Measurements from ENCODE around the gene LARP1. TPM values are rescaled to one million over a fixed set of nuclear protein-coding genes. Genes with fewer than 3 reads are reported as not detected.
"Not testable (repeated sequence)": the region's sequence is repeated elsewhere in the genome, so short reads cannot be mapped to it uniquely, and the experiment has no call there.

LARP1 gene
- total RNA-seq, 1 donor, result 45.3 TPM

DNA sequence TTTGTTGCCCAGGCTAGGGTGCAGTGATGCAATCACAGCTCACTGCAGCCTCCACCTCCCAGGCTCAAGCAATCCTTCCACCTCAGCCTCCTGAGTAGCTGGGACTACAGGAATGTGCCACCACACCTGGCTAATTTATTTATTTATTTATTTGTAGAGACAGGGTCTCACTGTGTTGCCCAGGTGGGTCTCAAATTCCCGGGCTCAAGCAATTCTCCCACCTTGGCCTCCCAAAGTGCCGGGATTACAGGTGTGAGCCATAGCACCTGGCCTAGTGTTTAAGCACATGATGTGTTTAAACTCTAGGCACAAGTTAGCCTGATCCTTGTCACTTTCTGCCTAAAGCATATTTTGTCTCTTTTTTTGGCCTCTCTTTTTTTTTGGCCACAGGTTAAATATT, 4.5 kb upstream of the LARP1 start:
- H3K27me3 ChIP-seq (ENCODE audit: insufficient read depth, low read length); H3K4me3 ChIP-seq (ENCODE audit: low read length); H3K9me3 ChIP-seq (ENCODE audit: low read depth, low read length): not testable (repeated sequence)
- peaks cover 13% of the 10 kb centered on the region for H3K4me1 ChIP-seq (ENCODE audit: insufficient read depth, low read length)

- no peaks in the 10 kb centered on the region for H3K27me3 ChIP-seq (ENCODE audit: insufficient read depth, low read length)
- peaks cover 13% of the 10 kb centered on the region for H3K4me1 ChIP-seq (ENCODE audit: insufficient read depth, low read length)
- H3K4me3 ChIP-seq (ENCODE audit: low read length), result no peak overlapping the region
- no peaks in the 10 kb centered on the region for H3K9me3 ChIP-seq (ENCODE audit: low read depth, low read length)
These were observed 3.3 kb upstream of the LARP1 start for GRCh38 chr5:154751854-154752253.

GRCh38 chr5:154753792-154754191, 1.4 kb upstream of the LARP1 start:
- Histone ChIP-seq H3K4me1 (ENCODE audit: insufficient read depth, low read length) (peaks cover 23% of the 10 kb centered on the region), H3K4me3 (ENCODE audit: low read length) (no peak overlapping the region), H3K27me3 (ENCODE audit: insufficient read depth, low read length) (no peaks in the 10 kb centered on the region), H3K9me3 (ENCODE audit: low read depth, low read length) (no peaks in the 10 kb centered on the region)

DNA sequence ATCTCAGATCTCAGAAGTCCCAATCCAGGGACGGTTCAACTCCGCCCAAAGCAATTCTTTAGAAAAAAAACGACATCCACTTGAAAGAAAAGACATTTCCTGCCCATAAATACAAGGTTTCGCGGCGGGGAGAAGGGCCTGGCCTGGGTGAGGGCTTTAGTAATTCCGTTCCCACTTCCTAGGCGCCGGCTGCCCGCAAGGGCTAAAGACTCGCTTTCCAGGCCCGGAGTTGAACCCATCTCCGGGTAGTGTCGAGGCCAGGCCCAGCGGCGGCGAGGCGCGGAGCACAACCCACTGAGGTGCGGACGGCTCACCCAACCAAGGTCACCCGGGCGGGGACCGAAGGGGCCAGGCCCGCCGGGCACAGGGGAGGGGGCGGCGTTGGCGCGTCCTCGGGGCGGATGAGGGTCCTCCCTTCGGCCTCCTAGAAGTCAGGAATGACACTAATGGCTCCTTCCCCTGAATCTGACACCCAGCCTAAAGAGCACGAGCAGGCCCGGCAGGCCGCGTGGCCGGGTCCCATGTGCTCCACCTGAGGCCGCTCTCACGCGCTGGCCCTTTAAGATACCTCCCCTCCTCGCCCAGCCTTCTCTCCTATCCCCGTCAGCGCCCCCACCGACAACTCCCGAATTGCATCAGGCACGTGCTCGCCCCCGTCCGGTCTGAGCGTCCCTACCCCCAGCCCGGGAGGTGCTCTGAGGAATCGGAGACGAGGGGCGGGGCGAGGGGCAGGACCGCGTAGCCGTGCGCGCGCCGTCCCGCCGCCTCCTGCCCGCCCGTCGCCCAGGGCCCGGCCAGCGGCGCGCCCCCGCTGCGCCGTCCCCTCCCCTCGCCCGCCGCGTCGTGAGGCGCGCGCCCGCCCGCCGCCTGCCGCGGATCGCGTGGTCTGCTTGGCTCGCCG, 467 bp upstream of the LARP1 start:
- Histone ChIP-seq H3K4me3 (ENCODE audit: low read length) (peak overlapping the region; percentile 85), H3K9me3 (ENCODE audit: low read depth, low read length) (no peaks in the 10 kb centered on the region), H3K4me1 (ENCODE audit: insufficient read depth, low read length) (peaks cover 27% of the 10 kb centered on the region), H3K27me3 (ENCODE audit: insufficient read depth, low read length) (no peaks in the 10 kb centered on the region)

DNA sequence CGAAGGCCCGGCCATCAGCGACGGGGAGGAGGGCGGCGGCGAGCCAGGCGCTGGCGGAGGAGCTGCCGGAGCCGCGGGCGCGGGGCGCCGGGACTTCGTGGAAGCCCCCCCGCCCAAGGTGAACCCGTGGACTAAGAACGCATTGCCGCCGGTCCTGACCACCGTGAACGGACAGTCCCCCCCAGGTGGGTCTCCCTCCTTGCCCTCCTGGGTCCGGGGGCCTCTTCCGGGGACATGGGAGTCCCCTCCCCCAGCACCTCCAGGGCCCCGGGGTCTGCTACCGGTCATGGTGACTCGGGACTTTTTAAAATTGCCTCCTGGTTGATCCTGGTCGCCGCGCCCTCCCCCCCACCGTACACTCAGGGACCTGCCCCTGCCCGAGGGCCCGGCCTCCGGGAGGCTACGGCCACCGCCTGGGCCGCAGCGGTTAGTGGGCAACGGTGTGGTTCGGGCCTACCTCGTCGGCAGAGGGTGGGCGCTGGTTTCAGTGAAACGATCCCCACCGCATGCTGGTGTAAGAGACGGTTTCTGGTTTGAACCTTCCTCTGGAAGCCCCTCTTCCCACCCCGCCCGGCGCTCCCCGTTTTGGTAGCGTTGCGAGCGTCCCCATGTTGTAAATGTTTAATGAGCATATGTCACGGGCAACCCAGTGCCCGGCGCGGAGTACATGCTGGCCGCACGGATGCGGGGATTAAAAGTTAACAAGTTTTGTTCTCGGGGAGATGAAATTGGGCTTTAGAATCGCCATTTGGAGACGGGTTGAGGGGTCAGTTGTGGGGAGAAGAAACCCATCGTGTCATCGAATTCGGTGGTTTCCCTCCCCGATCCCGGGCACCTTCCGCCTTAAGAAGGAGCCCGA, 1.1 kb downstream of the LARP1 start:
- no peaks in the 10 kb centered on the region for H3K9me3 ChIP-seq (ENCODE audit: low read depth, low read length)
- peak overlapping the region; percentile 85 for H3K4me3 ChIP-seq (ENCODE audit: low read length)
- H3K4me1 ChIP-seq (ENCODE audit: insufficient read depth, low read length), result peaks cover 42% of the 10 kb centered on the region
- H3K27me3 ChIP-seq (ENCODE audit: insufficient read depth, low read length), result no peaks in the 10 kb centered on the region

DNA sequence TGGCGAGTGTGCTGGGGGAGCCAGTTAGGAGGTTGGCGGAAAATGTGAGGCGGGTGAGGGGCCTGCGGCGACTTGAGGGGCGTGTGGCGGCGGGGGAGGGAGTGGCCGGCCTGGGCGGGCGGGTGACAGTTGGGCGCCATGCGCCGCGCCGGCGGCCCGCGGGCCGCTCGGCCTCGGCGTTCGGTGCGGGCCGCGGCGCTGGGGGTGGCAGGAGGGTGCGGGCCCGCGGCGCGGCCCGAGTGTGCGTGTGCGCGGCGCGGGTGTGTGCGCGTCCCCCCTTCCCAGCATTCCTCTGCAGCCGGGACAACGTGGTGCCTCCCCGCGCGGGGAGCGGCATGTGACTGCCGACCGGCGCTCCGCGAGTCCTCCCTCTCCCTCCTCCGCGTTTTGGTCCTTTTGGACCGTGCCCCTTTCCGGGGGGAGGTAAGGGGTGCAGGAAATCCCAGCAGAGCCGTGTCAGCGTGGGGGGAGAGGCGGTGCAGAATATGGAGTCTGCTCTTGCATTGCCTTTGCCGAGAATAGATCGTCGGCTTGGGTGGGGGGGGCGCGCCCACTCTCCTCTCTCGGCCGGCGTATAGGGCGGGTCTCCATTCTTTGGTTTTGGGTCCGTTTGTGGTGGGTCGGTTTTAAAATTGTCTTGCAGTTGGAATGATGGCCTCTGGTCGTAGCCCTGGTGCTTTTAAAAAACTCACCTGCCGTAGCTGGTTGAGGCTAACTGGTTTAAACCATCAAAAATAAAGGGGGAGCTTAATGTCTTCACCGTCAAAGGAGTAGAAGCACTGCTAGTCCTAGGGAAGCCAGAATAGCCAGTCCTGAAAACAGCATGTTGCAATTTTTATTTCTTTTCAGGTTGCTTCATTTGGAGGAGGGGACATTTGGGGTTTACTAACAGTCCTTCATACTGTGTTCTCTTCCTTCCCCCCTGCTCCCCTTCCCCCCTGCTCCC, 2.0 kb downstream of the LARP1 start:
- H3K9me3 ChIP-seq (ENCODE audit: low read depth, low read length), result no peaks in the 10 kb centered on the region
- H3K4me1 ChIP-seq (ENCODE audit: insufficient read depth, low read length), result peaks cover 51% of the 10 kb centered on the region
- no peaks in the 10 kb centered on the region for H3K27me3 ChIP-seq (ENCODE audit: insufficient read depth, low read length)
- H3K4me3 ChIP-seq (ENCODE audit: low read length), result peak overlapping the region; percentile 85

DNA sequence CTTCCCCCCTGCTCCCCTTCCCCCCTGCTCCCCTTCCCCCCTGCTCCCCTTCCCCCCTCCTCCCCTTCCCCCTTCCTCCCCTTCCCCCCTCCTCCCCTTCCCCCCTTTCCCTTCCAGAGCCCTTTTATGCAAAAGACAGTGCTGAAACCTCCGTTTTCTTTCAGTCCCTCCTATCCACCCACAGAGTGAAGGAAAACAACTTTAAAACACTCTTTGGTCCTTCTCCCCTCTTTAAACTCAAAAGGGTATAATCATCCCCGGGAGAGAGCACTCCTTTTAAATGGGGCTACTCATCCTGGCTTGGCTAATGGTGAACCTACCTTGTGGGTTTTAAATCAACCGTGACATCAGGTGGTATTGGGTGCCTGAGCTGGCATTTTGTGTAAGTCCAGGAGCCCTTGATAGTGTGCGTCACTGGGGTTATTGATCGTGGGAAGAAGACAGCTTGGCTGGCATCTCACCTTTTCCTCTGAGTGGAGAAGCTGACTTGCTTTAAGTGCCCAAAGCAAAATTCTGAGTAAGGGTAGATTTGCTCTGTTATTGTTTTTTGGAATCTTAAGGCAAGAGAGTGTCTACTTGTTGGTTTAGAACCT, 2.7 kb downstream of the LARP1 start:
- Histone ChIP-seq H3K27me3 (ENCODE audit: insufficient read depth, low read length) (no peaks in the 10 kb centered on the region), H3K9me3 (ENCODE audit: low read depth, low read length) (no peaks in the 10 kb centered on the region), H3K4me3 (ENCODE audit: low read length) (no peak overlapping the region), H3K4me1 (ENCODE audit: insufficient read depth, low read length) (peaks cover 55% of the 10 kb centered on the region)

DNA sequence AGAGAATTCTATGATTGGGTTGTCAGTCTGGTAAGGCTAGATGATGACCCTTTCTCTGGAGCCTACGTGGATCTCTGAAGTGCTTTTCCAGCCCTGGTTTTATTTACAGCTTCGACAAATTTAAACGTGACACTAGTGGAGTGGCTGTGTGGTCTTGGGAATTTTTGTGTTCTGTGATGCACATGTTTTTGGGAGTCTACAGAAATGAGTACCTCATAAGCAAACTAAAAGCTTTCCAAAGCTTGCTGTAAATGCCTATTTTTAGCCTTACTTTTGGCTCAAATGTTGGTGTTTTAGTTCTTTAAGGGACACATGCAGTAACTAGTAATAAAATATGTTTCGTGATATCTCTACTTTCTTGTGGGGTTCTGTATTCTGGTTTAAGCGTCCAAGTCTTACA, 3.3 kb downstream of the LARP1 start:
- H3K9me3 ChIP-seq (ENCODE audit: low read depth, low read length), result no peaks in the 10 kb centered on the region
- H3K27me3 ChIP-seq (ENCODE audit: insufficient read depth, low read length), result no peaks in the 10 kb centered on the region
- no peak overlapping the region for H3K4me3 ChIP-seq (ENCODE audit: low read length)
- H3K4me1 ChIP-seq (ENCODE audit: insufficient read depth, low read length), result peaks cover 56% of the 10 kb centered on the region

- H3K4me1 ChIP-seq (ENCODE audit: insufficient read depth, low read length), result peaks cover 55% of the 10 kb centered on the region
- H3K9me3 ChIP-seq (ENCODE audit: low read depth, low read length), result no peaks in the 10 kb centered on the region
- no peaks in the 10 kb centered on the region for H3K27me3 ChIP-seq (ENCODE audit: insufficient read depth, low read length)
- no peak overlapping the region for H3K4me3 ChIP-seq (ENCODE audit: low read length)
These were observed 3.8 kb downstream of the LARP1 start for GRCh38 chr5:154758977-154759376.

GRCh38 chr5:154759868-154760267, 4.7 kb downstream of the LARP1 start:
- not testable (repeated sequence) for H3K27me3 ChIP-seq (ENCODE audit: insufficient read depth, low read length); H3K4me3 ChIP-seq (ENCODE audit: low read length); H3K9me3 ChIP-seq (ENCODE audit: low read depth, low read length)
- peaks cover 51% of the 10 kb centered on the region for H3K4me1 ChIP-seq (ENCODE audit: insufficient read depth, low read length)

GRCh38 chr5:154761046-154761736, 6.0 kb downstream of the LARP1 start:
- H3K4me3 ChIP-seq (ENCODE audit: low read length), result no peak overlapping the region
- H3K27me3 ChIP-seq (ENCODE audit: insufficient read depth, low read length), result no peaks in the 10 kb centered on the region
- no peaks in the 10 kb centered on the region for H3K9me3 ChIP-seq (ENCODE audit: low read depth, low read length)
- H3K4me1 ChIP-seq (ENCODE audit: insufficient read depth, low read length), result peaks cover 64% of the 10 kb centered on the region

- H3K9me3 ChIP-seq (ENCODE audit: low read depth, low read length), result no peaks in the 10 kb centered on the region
- no peaks in the 10 kb centered on the region for H3K27me3 ChIP-seq (ENCODE audit: insufficient read depth, low read length)
- no peak overlapping the region for H3K4me3 ChIP-seq (ENCODE audit: low read length)
- H3K4me1 ChIP-seq (ENCODE audit: insufficient read depth, low read length), result peaks cover 75% of the 10 kb centered on the region
These were observed 7.1 kb downstream of the LARP1 start for GRCh38 chr5:154762261-154762660.

DNA sequence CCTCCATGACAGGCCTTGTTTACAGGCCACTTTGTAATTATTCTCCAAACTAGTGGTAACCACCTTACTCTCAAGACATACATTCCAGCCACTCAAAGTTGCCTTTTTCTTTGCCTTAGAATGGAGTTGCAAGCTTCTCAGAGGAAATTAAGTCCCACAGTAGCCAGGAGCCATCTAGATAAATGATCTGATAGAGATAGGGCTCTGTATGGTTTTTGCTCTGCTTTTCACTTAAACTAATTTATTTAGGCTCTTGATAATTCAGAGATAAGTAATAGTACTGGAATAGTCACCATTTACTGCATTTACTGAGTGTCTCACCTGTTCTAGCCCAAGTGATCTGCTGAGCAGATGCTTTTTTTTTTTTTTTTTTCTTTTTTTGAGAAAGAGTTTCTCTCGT, 7.5 kb downstream of the LARP1 start:
- Histone ChIP-seq H3K4me1 (ENCODE audit: insufficient read depth, low read length) (peaks cover 79% of the 10 kb centered on the region), H3K27me3 (ENCODE audit: insufficient read depth, low read length) (no peaks in the 10 kb centered on the region), H3K9me3 (ENCODE audit: low read depth, low read length) (no peaks in the 10 kb centered on the region), H3K4me3 (ENCODE audit: low read length) (no peak overlapping the region)

DNA sequence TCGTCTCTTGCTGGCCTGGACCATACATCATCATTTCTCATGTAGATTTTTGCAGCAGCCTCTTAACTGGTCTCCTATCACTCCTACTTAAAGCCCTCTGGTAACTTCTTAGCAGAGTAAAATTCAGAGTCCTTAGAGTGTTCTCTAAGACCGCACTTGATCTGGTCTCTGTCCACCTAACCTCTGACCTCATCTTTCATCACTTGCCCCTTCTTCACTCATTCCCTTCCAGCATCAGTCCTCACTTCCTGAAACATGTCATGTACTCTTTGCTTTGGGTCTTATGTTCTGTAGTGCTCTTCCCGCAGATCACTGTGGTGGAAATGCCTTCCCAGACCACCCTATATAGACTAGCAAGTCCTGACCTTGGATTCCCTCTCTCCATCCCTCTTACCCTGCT, 9.8 kb downstream of the LARP1 start:
- no peaks in the 10 kb centered on the region for H3K9me3 ChIP-seq (ENCODE audit: low read depth, low read length)
- H3K4me1 ChIP-seq (ENCODE audit: insufficient read depth, low read length), result peaks cover 83% of the 10 kb centered on the region
- H3K27me3 ChIP-seq (ENCODE audit: insufficient read depth, low read length), result no peaks in the 10 kb centered on the region
- no peak overlapping the region for H3K4me3 ChIP-seq (ENCODE audit: low read length)
